ENCODE measurements around the gene CAAP1. TPM values are rescaled to one million over a fixed set of nuclear protein-coding genes. Genes with fewer than 3 reads are reported as not detected.
A peak's percentile ranks its signal among the peaks of the same experiment; 100 is the strongest.
"Not testable (repeated sequence)": the region's sequence is repeated elsewhere in the genome, so short reads cannot be mapped to it uniquely, and the experiment has no call there.

Gene CAAP1
- total and polyA plus RNA-seq, 7 experiments from 2014 or later, result 11.8 to 19.6 (median 14.2) TPM

- Histone ChIP-seq H3K4me3 (ENCODE audit: low read length) (peak overlapping the region; percentile 100), H3K9me3 (ENCODE audit: control insufficient read depth in 2 of 3, low read length in 3 of 3) (no peaks in the 10 kb centered on the region), H3K27ac (ENCODE audit: low read depth, low read length) (peak overlapping the region; percentile 88), H3K36me3 (ENCODE audit: control insufficient read depth in 2 of 3, insufficient read depth in 3 of 3, low read length in 3 of 3) (peaks cover 0 to 5% (median 0%) of the 10 kb centered on the region in 3 experiments), H3K4me1 (ENCODE audit: control insufficient read depth in 2 of 2, insufficient read depth in 2 of 2, low read length in 2 of 2) (peaks cover 11 to 15% of the 10 kb centered on the region in 2 donors), H3K27me3 (ENCODE audit: control insufficient read depth in 2 of 2, insufficient read depth in 2 of 2, low read length in 2 of 2) (no peaks in the 10 kb centered on the region)
- H3K36me3 Mint-ChIP-seq, result peaks cover 0 to 15% (median 11%) of the 10 kb centered on the region in 5 donors
- peak in 1 of 9 donors; percentile 2 for DNase-seq
- ChIA-PET CTCF (no interaction called here), POLR2A (interaction anchor here (0.7 to 1.2 kb wide), 5 partner anchors 33 to 680 kb away, joined by 3 to 8 read pairs (median 5); partner anchors contain the start of genes C9orf72, IFT74 and PLAA)
- H3K9me3 Mint-ChIP-seq, result peaks cover 0 to 14% (median 4%) of the 10 kb centered on the region in 11 donors
- H3K27me3 Mint-ChIP-seq, result no peaks in the 10 kb centered on the region
- no peak for ATAC-seq
- H3K27ac Mint-ChIP-seq, result peak overlapping the region; percentile 98 to 100 (median 99)
- intact Hi-C loops (cut with micrococcal nuclease), result loop anchor here in 1 of 2 donors (5.0 kb wide), 1 partner anchor 34 kb away; no protein-coding TSS in a partner anchor
- H3K4me1 Mint-ChIP-seq, result peaks cover 22 to 48% (median 32%) of the 10 kb centered on the region in 7 donors
- peak overlapping the region; percentile 95 to 100 (median 99) for H3K4me3 Mint-ChIP-seq
Observed at GRCh38 chr9:26893030-26893676, 551 bp upstream of the CAAP1 start.

- peak overlapping the region; percentile 88 for H3K27ac ChIP-seq (ENCODE audit: low read depth, low read length)
- peaks cover 0 to 5% (median 0%) of the 10 kb centered on the region in 3 experiments for H3K36me3 ChIP-seq (ENCODE audit: control insufficient read depth in 2 of 3, insufficient read depth in 3 of 3, low read length in 3 of 3)
- H3K27ac Mint-ChIP-seq, result peak overlapping the region; percentile 98 to 100 (median 99)
- DNase-seq (peak in 2 of 9 donors; percentile 2 to 3), ATAC-seq (no peak)
- H3K36me3 Mint-ChIP-seq, result peaks cover 4 to 17% (median 13%) of the 10 kb centered on the region in 5 donors
- peaks cover 0 to 14% (median 4%) of the 10 kb centered on the region in 11 donors for H3K9me3 Mint-ChIP-seq
- H3K27me3 ChIP-seq (ENCODE audit: control insufficient read depth in 2 of 2, insufficient read depth in 2 of 2, low read length in 2 of 2), result no peaks in the 10 kb centered on the region
- peak overlapping the region; percentile 100 for H3K4me3 ChIP-seq (ENCODE audit: low read length)
- peaks cover 26 to 56% (median 36%) of the 10 kb centered on the region in 7 donors for H3K4me1 Mint-ChIP-seq
- intact Hi-C loops (cut with micrococcal nuclease), result loop anchor here (1.0 to 5.0 kb wide), 6 partner anchors 7 to 682 kb away; partner anchors contain the start of genes C9orf72 (in 2 of the 2), IFT74 (in 2 of the 2) and PLAA (in 2 of the 2)
- no peaks in the 10 kb centered on the region for H3K9me3 ChIP-seq (ENCODE audit: control insufficient read depth in 2 of 3, low read length in 3 of 3)
- POLR2A ChIA-PET, result interaction anchor here (1.1 to 1.6 kb wide), 4 partner anchors 9 to 64 kb away, joined by 3 to 10 read pairs (median 6); partner anchors contain the start of genes IFT74 and PLAA
- H3K4me1 ChIP-seq (ENCODE audit: control insufficient read depth in 2 of 2, insufficient read depth in 2 of 2, low read length in 2 of 2), result peaks cover 11 to 15% of the 10 kb centered on the region in 2 donors
- H3K4me3 Mint-ChIP-seq, result peak overlapping the region; percentile 95 to 100 (median 99)
- CTCF ChIA-PET, result interaction anchor here (0.7 kb wide), 1 partner anchor 59 kb away, joined by 3 read pairs; no protein-coding TSS in a partner anchor
- H3K27me3 Mint-ChIP-seq, result no peaks in the 10 kb centered on the region
Observed at GRCh38 chr9:26891726-26892125, 876 bp downstream of the CAAP1 start.

DNA sequence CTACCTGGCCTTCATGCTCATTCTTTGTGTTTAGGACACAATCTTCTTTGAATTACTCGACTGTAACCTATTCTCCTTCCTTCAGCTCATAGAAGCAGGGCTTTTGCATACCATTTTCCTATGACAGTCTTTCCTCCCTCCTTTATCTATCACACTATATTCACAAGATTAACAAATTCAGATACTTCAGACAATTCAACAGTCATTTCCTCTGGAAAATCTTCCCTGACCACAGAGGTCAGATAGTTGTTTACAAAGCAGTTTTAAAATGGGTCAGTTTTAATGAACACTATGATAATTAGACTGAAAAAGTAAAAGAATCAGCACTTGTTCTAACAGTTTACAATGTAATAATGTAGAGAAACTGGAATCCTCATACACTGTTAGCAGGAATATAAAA lies 4.3 kb downstream of the CAAP1 start:
- H3K27ac ChIP-seq (ENCODE audit: low read depth, low read length), result no peak overlapping the region
- ChIA-PET CTCF (interaction anchor here (0.5 kb wide), 1 partner anchor 794 kb away, joined by 3 read pairs; no protein-coding TSS in a partner anchor), POLR2A (no interaction called here)
- H3K4me3 ChIP-seq (ENCODE audit: low read length), result no peak overlapping the region
- H3K4me1 Mint-ChIP-seq, result peaks cover 26 to 59% (median 35%) of the 10 kb centered on the region in 7 donors
- H3K4me1 ChIP-seq (ENCODE audit: control insufficient read depth in 2 of 2, insufficient read depth in 2 of 2, low read length in 2 of 2), result peaks cover 11 to 13% of the 10 kb centered on the region in 2 donors
- ATAC-seq (no peak), DNase-seq (no peak)
- H3K9me3 ChIP-seq (ENCODE audit: control insufficient read depth in 2 of 3, low read length in 3 of 3), result no peaks in the 10 kb centered on the region
- peak overlapping the region in 3 of 10 donors; percentile 1 to 12 (median 2) for H3K4me3 Mint-ChIP-seq
- no peaks in the 10 kb centered on the region for H3K27me3 ChIP-seq (ENCODE audit: control insufficient read depth in 2 of 2, insufficient read depth in 2 of 2, low read length in 2 of 2)
- H3K27ac Mint-ChIP-seq, result no peak overlapping the region
- peaks cover 0 to 4% (median 0%) of the 10 kb centered on the region in 11 donors for H3K9me3 Mint-ChIP-seq
- H3K36me3 ChIP-seq (ENCODE audit: control insufficient read depth in 2 of 3, insufficient read depth in 3 of 3, low read length in 3 of 3), result peaks cover 0 to 18% (median 0%) of the 10 kb centered on the region in 3 experiments
- intact Hi-C loops (cut with micrococcal nuclease), result no loop called here
- H3K27me3 Mint-ChIP-seq, result no peaks in the 10 kb centered on the region
- H3K36me3 Mint-ChIP-seq, result peaks cover 10 to 21% (median 15%) of the 10 kb centered on the region in 5 donors

- Histone ChIP-seq H3K9me3 (ENCODE audit: control insufficient read depth in 2 of 3, low read length in 3 of 3) (peaks cover 0 to 6% (median 0%) of the 10 kb centered on the region in 3 experiments), H3K27ac (ENCODE audit: low read depth, low read length) (no peak overlapping the region), H3K36me3 (ENCODE audit: control insufficient read depth in 2 of 3, insufficient read depth in 3 of 3, low read length in 3 of 3) (peaks cover 0 to 59% (median 0%) of the 10 kb centered on the region in 3 experiments), H3K4me3 (ENCODE audit: low read length) (no peak overlapping the region), H3K4me1 (ENCODE audit: control insufficient read depth in 2 of 2, insufficient read depth in 2 of 2, low read length in 2 of 2) (no peaks in the 10 kb centered on the region), H3K27me3 (ENCODE audit: control insufficient read depth in 2 of 2, insufficient read depth in 2 of 2, low read length in 2 of 2) (no peaks in the 10 kb centered on the region)
- no peak overlapping the region for H3K27ac Mint-ChIP-seq
- POLR2A ChIA-PET, result no interaction called here
- peaks cover 30 to 78% (median 60%) of the 10 kb centered on the region in 5 donors for H3K36me3 Mint-ChIP-seq
- no peak for DNase-seq
- intact Hi-C loops (cut with micrococcal nuclease), result no loop called here
- CTCF ChIA-PET, result no interaction called here
- ATAC-seq, result no peak
- H3K4me1 Mint-ChIP-seq, result peaks cover 0 to 10% (median 4%) of the 10 kb centered on the region in 7 donors
- H3K9me3 Mint-ChIP-seq, result peaks cover 5 to 23% (median 13%) of the 10 kb centered on the region in 11 donors
- no peaks in the 10 kb centered on the region for H3K27me3 Mint-ChIP-seq
- H3K4me3 Mint-ChIP-seq, result no peak overlapping the region
Observed at GRCh38 chr9:26882154-26882553, 10.4 kb downstream of the CAAP1 start.

DNA sequence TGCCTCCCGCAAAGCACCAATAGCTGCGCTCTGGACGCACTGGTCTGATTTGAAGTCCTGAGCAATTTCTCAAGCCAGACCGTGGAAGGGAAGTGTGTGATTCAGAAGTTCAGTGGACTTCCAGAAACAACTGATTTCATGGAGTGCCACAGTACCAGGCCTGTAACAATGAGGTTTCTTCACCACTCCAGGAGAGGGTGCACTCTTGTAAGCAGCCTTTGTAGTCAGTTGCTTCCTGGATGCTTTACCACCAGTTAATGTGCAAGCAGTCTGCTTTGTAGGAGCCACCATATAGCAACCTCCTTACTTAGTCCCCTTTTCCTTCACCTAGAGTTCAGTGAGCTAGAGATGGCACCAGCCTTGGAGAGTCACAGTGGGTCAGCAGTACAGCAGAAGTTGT lies 12.3 kb downstream of the CAAP1 start:
- H3K9me3 Mint-ChIP-seq, result peaks cover 5 to 24% (median 13%) of the 10 kb centered on the region in 11 donors
- no peak overlapping the region for H3K4me3 ChIP-seq (ENCODE audit: low read length)
- ChIA-PET CTCF (interaction anchor here (1.0 kb wide), 1 partner anchor 11 kb away, joined by 3 read pairs; no protein-coding TSS in a partner anchor), POLR2A (no interaction called here)
- DNase-seq, result no peak
- H3K36me3 Mint-ChIP-seq, result peaks cover 34 to 79% (median 61%) of the 10 kb centered on the region in 5 donors
- intact Hi-C loops (cut with micrococcal nuclease), result no loop called here
- H3K27me3 Mint-ChIP-seq, result no peaks in the 10 kb centered on the region
- no peaks in the 10 kb centered on the region for H3K27me3 ChIP-seq (ENCODE audit: control insufficient read depth in 2 of 2, insufficient read depth in 2 of 2, low read length in 2 of 2)
- no peak for ATAC-seq
- no peak overlapping the region for H3K4me3 Mint-ChIP-seq
- no peak overlapping the region for H3K27ac ChIP-seq (ENCODE audit: low read depth, low read length)
- H3K36me3 ChIP-seq (ENCODE audit: control insufficient read depth in 2 of 3, insufficient read depth in 3 of 3, low read length in 3 of 3), result peaks cover 0 to 71% (median 6%) of the 10 kb centered on the region in 3 experiments
- no peaks in the 10 kb centered on the region for H3K4me1 ChIP-seq (ENCODE audit: control insufficient read depth in 2 of 2, insufficient read depth in 2 of 2, low read length in 2 of 2)
- H3K9me3 ChIP-seq (ENCODE audit: control insufficient read depth in 2 of 3, low read length in 3 of 3), result peaks cover 0 to 6% (median 0%) of the 10 kb centered on the region in 3 experiments
- peaks cover 0 to 11% (median 3%) of the 10 kb centered on the region in 7 donors for H3K4me1 Mint-ChIP-seq
- H3K27ac Mint-ChIP-seq, result no peak overlapping the region

GRCh38 chr9:26875155-26875554 lies 17.4 kb downstream of the CAAP1 start:
- Mint-ChIP-seq H3K4me1 (peaks cover 0 to 11% (median 0%) of the 10 kb centered on the region in 7 donors), H3K36me3 (peaks cover 16 to 43% (median 32%) of the 10 kb centered on the region in 5 donors), H3K9me3 (peaks cover 0 to 18% (median 11%) of the 10 kb centered on the region in 11 donors)
- H3K27me3 ChIP-seq (ENCODE audit: control insufficient read depth in 2 of 2, insufficient read depth in 2 of 2, low read length in 2 of 2); DNase-seq; H3K27ac Mint-ChIP-seq; H3K4me3 Mint-ChIP-seq; ATAC-seq; H3K4me3 ChIP-seq (ENCODE audit: low read length); H3K4me1 ChIP-seq (ENCODE audit: control insufficient read depth in 2 of 2, insufficient read depth in 2 of 2, low read length in 2 of 2); H3K27me3 Mint-ChIP-seq; H3K27ac ChIP-seq (ENCODE audit: low read depth, low read length); intact Hi-C loops (cut with micrococcal nuclease); H3K9me3 ChIP-seq (ENCODE audit: control insufficient read depth in 2 of 3, low read length in 3 of 3); POLR2A ChIA-PET: not testable (repeated sequence)
- CTCF ChIA-PET, result interaction anchor here (0.5 kb wide), 1 partner anchor 386 kb away, joined by 3 read pairs; no protein-coding TSS in a partner anchor
- peaks cover 0 to 28% (median 6%) of the 10 kb centered on the region in 3 experiments for H3K36me3 ChIP-seq (ENCODE audit: control insufficient read depth in 2 of 3, insufficient read depth in 3 of 3, low read length in 3 of 3)
